Pancreas (tissue), 10 donors: Measurements from ENCODE around the gene MARK1. TPM values are rescaled to one million over a fixed set of nuclear protein-coding genes. Genes with fewer than 3 reads are reported as not detected.

Experiments
- ATAC-seq, 4 donors: fragments of 200-7000 bp; cut with Tn5 transposase; one replicate each; pipeline versions ENCODE4 v1.8.0 to v1.9.1; 2020; ENCODE audit warnings: mild to moderate bottlenecking in 4 of 4, moderate library complexity in 4 of 4
- DNase-seq, 6 donors: peaks; one replicate each; pipeline ENCODE4 v3.0.0-alpha.2; 2020
- FAIRE-seq: peaks from 2 replicates; lab custom pipeline; 2012; peaks lifted over from hg19 to GRCh38; lab: Jason Lieb, UNC
- H3K27ac ChIP-seq, 4 donors: fragments of 200-600 bp; sonication (generic); 1 replicate in 3 of 4; 2 replicates in 1 of 4; pipeline versions ENCODE4 v1.5.0 to v1.8.0; 2020
- H3K27me3 ChIP-seq, 4 donors: fragments of 200-600 bp; one replicate each; pipeline ENCODE4 v1.8.0; 2021
- H3K36me3 ChIP-seq, 3 donors: fragments of 200-600 bp; sonication (generic) in 1 of 3; one replicate each; pipeline versions ENCODE4 v1.5.0 to v1.8.0; 2020 to 2021
- H3K4me1 ChIP-seq, 3 donors: fragments of 200-600 bp; one replicate each; pipeline ENCODE4 v1.8.0; 2021
- H3K4me3 ChIP-seq, 4 donors: fragments of 200-600 bp; sonication (generic) in 2 of 4; one replicate each; pipeline versions ENCODE4 v1.5.0 to v1.8.0; 2020 to 2021
- H3K9me3 ChIP-seq, 4 donors: fragments of 200-600 bp; one replicate each; pipeline ENCODE4 v1.8.0; 2021
- WGBS, 2 donors: extraction: QIAGEN DNeasy Blood & Tissue Kit; methylation state at CpG; one replicate each; pipeline ENCODE4 v1.1.7; 2013; 5-methylcytosine and 5-hydroxymethylcytosine counted together
- intact Hi-C, 3 donors: fragments of 100-400 bp; cut with DNase I; formaldehyde crosslinking; loops; one replicate each; pipeline versions ENCODE4 v1.11.1 to v1.14.2; 2022
- polyA plus RNA-seq, 2 donors: library from polyadenylated mRNA; stranded (reverse); fragments of 200-250 nt; gene quantifications; one replicate each; pipeline ENCODE4 v1.2.3, GENCODE V29; 2013
- total RNA-seq, 6 donors: library from RNA; stranded (reverse); fragmentation: NEBNext Ultra II Directional in 4 of 6; extraction: Animal tissue kit (Norgen Biotek cat#: 25700) in 4 of 6; gene quantifications; one replicate each; pipeline versions ENCODE4 v1.2.1 to v1.2.4, GENCODE V29; 2021 to 2023
- TF ChIP-seq, protein P1 (sequence below), 4 donors: fragments of 200-600 bp; sonication (generic) in 3 of 4; IDR thresholded peaks; one replicate each; pipeline versions ENCODE4 v1.5.0 to v1.8.0; 2021; ENCODE audit warnings: antibody characterized with exemption in 4 of 4
- donor health status: healthy with polysubstance abuse.
- donor health status: DM: no; HTN: no; CAD: no; lungs with moderate emphysema.
- donor health status: DM: no; HTN: no; CAD: no.
- donor health status: control.
- donor health status: control.
- donor health status: Bipolar disorder and iron deficiency.
- donor health status: DM: yes; HTN: yes; CAD: no.
- donor health status: DM: no; HTN: no; CAD: no.
- donor health status: DM: no; HTN: no; CAD: no.
- donor health status: DM: yes; HTN: yes; CAD: no.

MARK1 gene
- total and polyA plus RNA-seq, 8 donors: 0.84 to 3.5 (median 1.4) TPM

DNA sequence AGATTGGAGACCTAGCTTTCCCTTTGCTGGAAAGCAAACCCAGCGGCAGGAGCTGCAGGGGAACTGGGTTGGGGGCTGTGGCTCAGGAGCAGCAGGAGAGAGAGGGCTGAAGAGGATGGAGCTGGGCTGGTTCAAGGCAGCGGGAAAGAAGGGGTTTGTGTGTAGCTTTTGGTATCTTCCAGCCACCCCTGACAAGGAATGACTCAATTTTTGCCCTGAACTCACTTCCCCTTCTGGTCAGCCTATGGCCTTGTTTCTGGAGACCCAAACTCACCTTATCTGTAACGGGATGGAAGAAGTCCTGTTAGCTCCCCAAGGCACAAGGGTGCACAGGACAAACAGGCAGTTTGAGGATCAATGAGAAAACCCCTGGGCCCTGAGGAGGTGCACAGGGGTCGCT, 175.4 kb downstream of the MARK1 start:
- DNase-seq (no peak), FAIRE-seq (no peak), ATAC-seq (no peak)
- Histone ChIP-seq H3K36me3 (no peaks in the 10 kb centered on the region), H3K27ac (no peak overlapping the region), H3K27me3 (no peaks in the 10 kb centered on the region), H3K4me1 (peaks cover 0 to 6% (median 4%) of the 10 kb centered on the region in 3 donors), H3K4me3 (no peak overlapping the region), H3K9me3 (no peaks in the 10 kb centered on the region)
- intact Hi-C loops: no loop called here
- 92 to 100% methylated on average over 4 of the region's 4 CpGs for WGBS, 2 donors
- TF ChIP-seq, protein P1, sequence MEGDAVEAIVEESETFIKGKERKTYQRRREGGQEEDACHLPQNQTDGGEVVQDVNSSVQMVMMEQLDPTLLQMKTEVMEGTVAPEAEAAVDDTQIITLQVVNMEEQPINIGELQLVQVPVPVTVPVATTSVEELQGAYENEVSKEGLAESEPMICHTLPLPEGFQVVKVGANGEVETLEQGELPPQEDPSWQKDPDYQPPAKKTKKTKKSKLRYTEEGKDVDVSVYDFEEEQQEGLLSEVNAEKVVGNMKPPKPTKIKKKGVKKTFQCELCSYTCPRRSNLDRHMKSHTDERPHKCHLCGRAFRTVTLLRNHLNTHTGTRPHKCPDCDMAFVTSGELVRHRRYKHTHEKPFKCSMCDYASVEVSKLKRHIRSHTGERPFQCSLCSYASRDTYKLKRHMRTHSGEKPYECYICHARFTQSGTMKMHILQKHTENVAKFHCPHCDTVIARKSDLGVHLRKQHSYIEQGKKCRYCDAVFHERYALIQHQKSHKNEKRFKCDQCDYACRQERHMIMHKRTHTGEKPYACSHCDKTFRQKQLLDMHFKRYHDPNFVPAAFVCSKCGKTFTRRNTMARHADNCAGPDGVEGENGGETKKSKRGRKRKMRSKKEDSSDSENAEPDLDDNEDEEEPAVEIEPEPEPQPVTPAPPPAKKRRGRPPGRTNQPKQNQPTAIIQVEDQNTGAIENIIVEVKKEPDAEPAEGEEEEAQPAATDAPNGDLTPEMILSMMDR (IDR thresholded peaks at IDR 0.05): no peak

DNA sequence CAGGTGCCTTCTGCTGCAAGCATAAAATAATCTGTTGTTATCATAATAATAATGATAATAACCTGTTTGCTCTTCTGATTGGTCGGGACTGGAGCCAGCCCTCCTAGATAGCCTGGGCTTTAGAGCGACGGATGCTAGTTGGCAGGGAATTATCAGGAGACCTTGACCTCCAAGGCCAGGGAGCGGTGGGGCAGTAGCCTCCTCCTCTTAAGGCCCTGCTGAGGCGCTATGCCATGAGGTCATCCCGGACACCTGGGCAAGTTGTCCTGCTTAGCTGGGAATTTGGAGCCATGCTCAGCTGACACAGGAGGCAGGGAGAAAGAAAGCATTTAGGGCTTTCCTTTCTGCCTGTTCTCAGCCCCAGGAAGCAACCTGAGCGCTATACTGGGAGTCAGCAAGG, 177.8 kb downstream of the MARK1 start:
- Histone ChIP-seq H3K9me3 (no peaks in the 10 kb centered on the region), H3K27me3 (no peaks in the 10 kb centered on the region), H3K4me3 (no peak overlapping the region), H3K27ac (no peak overlapping the region), H3K36me3 (no peaks in the 10 kb centered on the region), H3K4me1 (peaks cover 4 to 21% (median 15%) of the 10 kb centered on the region in 3 donors)
- intact Hi-C loops: no loop called here
- TF ChIP-seq, protein P1 (IDR thresholded peaks at IDR 0.05): no peak
- FAIRE-seq (no peak), ATAC-seq (peak; percentile 20 to 65 (median 45)), DNase-seq (peak in 2 of 6 donors; percentile 27 to 36)
- 27 to 40% methylated on average over 7 of the region's 7 CpGs for WGBS, 2 donors

DNA sequence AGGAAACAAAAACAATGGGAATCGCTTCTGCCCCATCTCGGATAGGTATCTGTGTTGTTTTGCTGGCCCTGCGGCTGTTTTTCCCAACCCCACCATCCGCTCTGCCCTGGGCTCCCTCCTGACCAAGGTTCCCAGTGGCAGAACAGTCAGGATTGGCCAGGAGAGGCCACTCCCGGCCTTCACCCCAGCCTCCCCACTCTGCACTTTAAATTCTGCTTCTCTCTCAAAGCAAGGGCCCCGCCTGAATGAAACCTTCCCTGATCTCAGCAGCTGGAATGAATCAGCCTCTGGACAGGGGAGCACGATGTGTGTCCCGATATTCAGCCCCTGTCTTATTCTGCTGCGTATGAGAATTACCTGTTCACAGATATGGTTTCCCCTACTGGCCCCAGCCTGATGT, 178.5 kb downstream of the MARK1 start:
- FAIRE-seq (no peak), DNase-seq (no peak), ATAC-seq (peak in 1 of 4 donors; percentile 11)
- H3K27ac ChIP-seq: peak overlapping the region in 1 of 4 donors; percentile 15
- peaks cover 4 to 28% (median 18%) of the 10 kb centered on the region in 3 donors for H3K4me1 ChIP-seq
- WGBS, 2 donors: 79 to 86% methylated on average over 9 of the region's 9 CpGs
- no peaks in the 10 kb centered on the region for H3K9me3 ChIP-seq
- H3K27me3 ChIP-seq: no peaks in the 10 kb centered on the region
- no peak overlapping the region for H3K4me3 ChIP-seq
- intact Hi-C loops: no loop called here
- no peaks in the 10 kb centered on the region for H3K36me3 ChIP-seq
- TF ChIP-seq, protein P1 (IDR thresholded peaks at IDR 0.05): no peak

DNA sequence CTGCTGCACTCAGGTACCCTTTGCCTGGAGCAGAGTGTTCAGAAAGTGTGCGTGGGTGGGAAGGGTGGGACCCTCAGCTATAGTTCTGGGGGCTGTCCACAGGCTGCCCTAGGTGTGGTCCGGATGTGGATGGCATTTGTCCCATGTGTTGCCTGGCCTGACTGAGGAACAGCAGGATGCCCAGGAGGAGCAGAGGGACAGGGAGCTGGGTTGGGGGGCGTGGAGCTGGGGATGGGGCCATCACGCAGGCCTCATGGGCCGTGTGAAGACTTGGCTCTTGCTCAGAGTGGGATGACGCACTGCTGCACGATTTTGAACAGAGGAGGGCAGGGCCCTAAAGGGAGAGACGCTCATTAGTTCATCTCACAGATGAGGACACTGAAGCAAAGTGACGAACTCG, 179.2 kb downstream of the MARK1 start:
- ATAC-seq: no peak
- TF ChIP-seq, protein P1 (IDR thresholded peaks at IDR 0.05): no peak
- Histone ChIP-seq H3K27ac (no peak overlapping the region), H3K4me1 (peaks cover 4 to 28% (median 18%) of the 10 kb centered on the region in 3 donors), H3K27me3 (no peaks in the 10 kb centered on the region), H3K36me3 (no peaks in the 10 kb centered on the region), H3K4me3 (no peak overlapping the region), H3K9me3 (no peaks in the 10 kb centered on the region)
- no peak for DNase-seq
- intact Hi-C loops: no loop called here
- no peak for FAIRE-seq
- WGBS, 2 donors: 88 to 92% methylated on average over 10 of the region's 10 CpGs

DNA sequence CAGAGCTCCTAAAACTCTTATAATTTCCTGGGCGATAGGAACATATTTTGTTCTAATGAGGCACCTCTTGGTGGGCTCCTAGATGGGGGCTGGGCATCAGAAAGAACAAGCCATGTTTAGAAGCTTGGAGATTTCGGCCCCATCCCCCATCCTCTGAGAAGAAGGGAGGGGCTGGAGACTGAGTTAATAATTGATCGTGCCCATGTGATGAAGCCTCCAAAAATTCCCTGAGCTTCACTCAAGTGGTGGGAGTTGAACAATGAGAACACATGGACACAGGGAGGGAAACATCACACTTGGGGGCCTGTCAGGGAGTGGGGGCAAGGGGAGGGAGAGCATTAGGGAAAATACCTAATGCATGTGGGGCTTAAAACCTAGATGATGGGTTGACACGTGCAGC, 180.3 kb downstream of the MARK1 start:
- no peak overlapping the region for H3K27ac ChIP-seq
- H3K36me3 ChIP-seq: no peaks in the 10 kb centered on the region
- WGBS, 2 donors: 72 to 83% methylated on average over 4 of the region's 4 CpGs
- DNase-seq (no peak), FAIRE-seq (no peak), ATAC-seq (peak in 1 of 4 donors; percentile 22)
- intact Hi-C loops: no loop called here
- H3K27me3 ChIP-seq: no peaks in the 10 kb centered on the region
- no peaks in the 10 kb centered on the region for H3K9me3 ChIP-seq
- H3K4me1 ChIP-seq: peaks cover 4 to 28% (median 18%) of the 10 kb centered on the region in 3 donors
- TF ChIP-seq, protein P1 (IDR thresholded peaks at IDR 0.05): no peak
- no peak overlapping the region for H3K4me3 ChIP-seq
